EH (cell line): Measurements from ENCODE around the gene ZHX3.

Source experiments
- DNase-seq: peaks from one replicate; pipeline ENCODE4 v3.0.0-alpha.2; 2015; ENCODE audit warnings: low read depth

ZHX3 gene

DNA sequence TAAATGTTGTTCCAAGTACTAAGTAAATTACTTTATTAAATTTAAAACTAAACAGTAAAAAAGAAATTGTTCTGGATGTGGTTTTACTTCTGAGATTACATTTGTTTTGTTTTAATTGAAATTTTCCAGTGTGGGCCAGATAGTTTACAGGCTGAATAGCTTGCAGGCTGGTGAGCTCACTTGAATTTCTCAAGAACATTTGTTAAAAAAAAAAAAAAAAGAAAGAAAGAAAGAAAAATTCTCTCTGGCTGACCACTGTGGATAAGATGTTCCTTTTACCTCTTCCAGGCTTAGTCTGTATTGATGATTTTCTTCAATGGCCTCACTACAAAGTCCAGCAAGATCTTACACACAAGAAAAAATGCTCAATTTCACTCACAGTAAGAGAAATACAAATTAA lies 94.8 kb downstream of the ZHX3 start:
- DNase-seq: peak; percentile 25

DNA sequence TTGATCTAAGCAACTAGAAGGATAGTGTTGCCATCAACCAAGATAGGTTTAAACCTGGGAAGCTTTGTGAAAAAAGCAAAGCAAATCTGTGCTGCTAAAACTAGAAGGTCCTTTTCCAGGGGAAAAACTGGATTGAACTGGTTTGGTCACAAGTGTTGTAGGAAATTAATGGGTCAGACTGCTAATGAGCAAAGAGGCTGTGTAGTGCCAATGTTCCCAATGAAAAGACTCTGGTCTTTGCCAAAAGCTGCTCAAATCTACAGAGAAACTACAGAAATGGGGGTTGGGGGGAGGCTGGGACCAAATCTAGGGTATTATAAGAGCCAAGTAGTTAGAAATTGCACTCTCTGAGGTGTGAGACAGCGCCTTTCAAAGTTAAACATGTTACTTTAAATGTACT lies 95.2 kb downstream of the ZHX3 start:
- no peak for DNase-seq

DNA sequence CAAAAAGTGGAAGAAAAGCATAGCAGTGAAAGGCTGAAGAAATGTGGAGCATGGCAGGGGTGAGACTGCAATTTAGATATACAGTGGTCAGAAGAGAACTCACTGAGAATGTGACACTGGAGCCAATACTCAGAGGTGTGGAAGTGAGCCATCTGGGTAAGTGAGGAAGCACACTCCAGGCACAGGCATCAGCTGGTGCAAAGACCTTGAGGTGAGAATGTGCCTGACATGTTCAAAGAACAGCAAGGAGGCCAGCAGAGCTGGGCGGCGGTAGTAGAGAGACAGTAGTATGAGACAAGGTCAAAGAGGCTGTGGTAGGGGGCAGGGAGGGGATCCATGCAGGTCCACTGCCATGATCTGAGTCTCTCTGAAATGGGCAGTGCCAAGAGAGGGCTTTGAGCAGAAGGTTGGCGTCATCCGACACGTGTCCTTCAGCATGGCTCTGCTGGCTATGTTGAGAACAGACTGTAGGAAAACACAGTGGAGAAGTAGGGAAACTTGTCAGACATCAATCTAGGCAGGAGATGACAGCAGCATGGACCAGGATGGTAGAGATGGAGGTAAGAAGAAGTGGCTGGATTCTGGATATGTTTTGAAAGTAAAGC lies 95.8 kb downstream of the ZHX3 start:
- DNase-seq: no peak

DNA sequence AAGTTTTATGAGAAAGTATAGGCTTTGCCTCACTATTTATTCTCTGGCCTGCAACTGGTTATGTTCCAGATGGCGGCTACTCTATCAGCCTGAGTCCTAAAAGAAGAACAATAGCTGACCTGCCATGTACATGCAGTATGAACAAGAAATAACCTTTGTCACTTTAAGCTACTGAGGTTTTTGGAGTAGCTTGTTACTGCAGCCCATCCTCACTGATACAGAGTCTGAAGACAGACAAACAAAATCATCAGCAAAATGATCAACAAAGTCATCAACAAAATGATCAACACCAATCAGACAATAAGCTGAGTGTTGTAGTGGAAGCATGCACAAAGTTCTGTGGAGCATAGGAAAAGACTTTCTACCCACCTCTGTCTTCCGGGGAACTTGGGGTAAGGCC lies 97.7 kb downstream of the ZHX3 start:
- no peak for DNase-seq

DNA sequence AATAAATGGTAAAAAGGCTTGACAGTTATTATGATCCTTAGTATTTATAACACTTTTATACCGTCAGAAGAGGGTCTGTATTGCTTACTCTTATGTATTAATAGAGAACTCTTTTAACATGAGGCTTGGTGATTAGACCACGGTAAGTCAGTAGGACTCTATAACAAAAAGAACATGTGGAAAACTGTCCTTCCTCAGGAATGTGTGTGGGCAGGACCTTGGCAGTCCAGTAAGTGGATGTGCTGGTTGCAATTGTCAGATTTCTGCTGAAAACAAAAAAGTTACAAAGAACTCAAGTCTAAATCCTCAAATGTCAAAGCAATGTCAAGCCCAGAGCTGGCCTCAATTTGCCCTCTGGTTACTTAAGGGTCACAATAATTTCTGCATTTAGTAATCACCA lies 99.1 kb downstream of the ZHX3 start:
- peak; percentile 64 for DNase-seq

DNA sequence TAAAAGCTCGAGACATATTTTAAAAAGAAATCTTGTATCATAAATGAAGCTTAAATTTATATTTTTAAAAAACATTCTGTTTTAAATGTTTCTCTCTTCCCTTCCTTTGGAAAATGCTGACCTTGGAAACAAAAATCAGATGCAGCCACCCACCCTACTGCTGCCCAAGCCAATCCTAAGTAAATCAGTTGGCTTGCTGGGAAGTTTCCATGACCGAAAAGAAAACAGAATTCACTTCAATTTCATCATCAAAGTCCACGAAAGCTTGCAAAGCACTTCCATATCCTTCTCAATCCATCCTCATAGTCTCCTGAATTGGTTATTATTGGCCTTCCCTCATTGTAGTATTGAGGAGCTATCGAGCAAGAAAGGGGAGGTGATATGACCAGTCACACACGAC lies 100.1 kb downstream of the ZHX3 start:
- DNase-seq: no peak

DNA sequence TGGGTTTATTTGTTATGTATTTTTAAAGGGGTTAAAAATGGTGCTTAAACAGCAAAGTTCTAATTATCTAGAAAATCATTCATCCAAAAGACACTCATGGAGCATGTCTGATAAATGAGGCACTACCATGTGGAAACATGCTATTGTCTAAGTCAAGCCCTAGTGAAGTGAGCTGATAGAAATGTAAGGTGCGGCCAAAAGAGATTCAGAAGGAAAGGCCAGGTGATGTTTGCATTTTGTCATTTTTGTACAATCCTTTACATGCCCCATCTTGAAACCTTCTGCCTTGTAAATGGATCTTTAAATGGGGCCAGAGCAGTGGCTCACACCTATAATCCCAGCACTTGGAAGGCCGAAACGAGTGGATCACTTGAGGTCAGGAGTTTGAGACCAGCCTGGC lies 102.9 kb downstream of the ZHX3 start:
- no peak for DNase-seq

DNA sequence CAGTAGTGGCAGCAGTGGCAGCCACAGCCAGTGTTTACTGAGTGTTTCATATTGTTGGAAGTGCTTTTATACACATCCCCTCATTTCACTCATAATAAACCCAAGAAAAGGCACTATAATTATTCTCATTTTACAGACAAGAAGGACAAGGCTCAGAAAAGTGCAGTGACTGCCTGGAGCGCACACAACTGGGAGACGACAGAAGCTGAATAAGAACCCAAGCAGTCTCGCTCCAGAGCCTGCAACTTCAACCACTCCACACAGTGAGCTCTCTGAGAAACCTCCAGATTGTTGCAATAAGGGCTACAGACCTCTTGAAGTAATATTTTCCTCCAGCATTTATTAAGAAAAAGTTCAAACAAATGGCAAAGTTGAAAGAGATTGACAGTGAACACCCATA lies 103.3 kb downstream of the ZHX3 start:
- no peak for DNase-seq

DNA sequence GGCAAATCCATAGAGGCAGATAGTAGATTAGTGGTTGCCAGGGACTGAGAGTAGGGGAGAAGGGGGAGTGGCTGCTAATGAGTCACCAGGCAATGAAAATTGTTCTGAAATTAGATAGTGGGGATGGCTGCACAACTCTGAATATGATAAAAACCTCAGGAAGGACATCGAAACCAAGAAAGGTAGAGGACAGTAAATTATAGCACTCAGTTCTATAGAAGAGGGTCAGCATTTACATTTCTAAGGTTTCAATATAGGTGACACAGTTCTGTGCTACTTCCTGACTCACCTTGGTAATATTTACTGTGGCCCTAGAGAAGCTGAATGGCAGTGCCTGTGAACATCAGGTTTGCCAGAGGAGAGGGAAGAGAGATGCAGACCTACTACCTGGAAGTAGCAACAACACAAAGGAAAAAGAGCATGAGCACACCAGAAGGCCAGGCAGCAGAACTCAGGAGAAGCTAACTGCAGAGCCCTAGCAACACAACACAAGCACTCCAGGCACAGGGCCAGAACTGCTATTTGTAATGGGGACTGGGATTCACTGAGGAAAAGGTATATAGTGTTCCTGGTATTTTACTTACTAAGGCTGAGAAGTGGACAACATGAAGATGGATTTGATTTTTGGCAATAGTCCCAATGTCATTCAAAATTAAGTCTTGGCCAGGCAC lies 104.2 kb downstream of the ZHX3 start:
- peak; percentile 60 for DNase-seq

DNA sequence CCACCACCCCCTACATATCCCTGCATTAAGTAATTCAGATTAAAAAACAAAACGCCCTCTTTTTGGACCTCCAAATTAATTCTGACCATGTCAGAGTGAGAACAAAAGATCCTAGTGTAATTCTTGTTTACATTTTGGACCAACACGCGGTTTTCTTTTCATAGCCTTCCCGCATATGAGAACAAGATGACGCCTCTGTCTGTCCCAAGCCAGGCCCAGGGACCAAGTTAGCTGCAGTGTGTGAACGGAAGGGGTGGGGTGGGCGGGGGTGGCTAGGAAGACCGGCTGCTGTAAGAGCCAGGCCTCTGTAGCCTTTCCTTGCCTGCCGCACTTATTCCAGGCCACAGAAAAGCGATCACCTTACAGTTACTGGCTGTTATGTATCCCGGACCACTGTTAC lies 112.2 kb downstream of the ZHX3 start:
- no peak for DNase-seq

DNA sequence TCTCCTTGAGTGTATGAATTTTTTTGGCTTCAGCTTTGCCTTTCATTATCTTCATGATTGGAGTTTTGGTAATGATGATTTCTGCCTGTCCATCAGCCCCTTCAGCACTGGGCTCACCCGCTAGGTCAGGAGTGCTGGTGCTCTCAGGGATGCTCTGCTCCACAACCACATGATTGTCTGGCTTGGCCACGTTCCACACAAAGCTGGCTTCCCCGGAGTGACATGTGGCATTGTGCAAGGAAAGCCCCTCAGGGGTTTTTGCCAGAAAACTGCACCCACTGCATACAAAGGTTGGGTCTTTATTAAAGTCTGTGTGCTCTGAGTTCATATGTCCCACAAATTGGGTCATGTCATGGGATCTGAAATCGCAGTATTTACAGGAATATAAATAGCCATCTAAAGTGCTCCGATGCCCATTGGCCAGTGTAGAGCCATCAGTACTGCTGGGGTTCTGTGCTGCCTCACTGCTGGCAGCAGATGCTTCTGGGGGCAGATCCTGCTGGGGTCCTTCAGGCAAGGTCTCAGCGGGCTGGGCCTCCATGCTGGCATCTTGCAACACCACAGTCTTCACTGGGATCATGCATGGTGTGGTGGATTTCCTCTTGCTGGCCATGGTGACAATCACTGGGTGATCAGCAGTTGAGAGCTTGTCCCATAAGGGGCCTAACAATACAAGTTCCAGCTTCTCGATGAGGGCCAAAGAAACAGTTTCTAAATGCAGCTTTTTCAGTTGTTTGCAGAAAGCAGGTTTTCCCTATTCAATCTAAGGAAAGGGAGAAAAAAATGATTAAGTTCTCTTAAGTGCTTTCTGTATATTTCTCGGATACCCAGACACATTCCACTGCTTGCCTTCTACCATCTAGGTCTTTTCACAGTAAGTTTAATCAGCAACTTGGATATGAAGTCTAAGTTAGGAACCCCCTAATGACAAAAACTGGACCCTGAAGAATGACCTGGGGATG lies 112.9 kb downstream of the ZHX3 start:
- DNase-seq: no peak

DNA sequence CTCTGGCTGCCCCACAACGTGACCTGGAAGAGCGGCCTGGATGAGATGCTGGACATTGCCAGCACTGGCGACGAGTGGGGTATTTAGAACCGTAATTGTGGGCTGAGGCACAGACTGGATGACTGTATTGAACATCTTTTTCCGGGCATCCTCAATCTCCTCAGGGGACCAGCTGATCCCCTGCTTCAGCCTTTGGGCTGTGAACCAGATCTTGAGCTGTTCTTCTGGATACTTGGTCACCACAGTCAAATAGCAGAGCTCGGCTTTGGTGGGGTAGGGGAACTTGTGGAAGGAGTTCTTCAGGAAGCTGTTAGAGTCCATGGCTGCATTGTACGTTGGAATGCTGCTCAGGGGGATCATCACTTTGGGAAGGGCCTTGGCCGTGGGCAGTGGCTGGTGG lies 113.9 kb downstream of the ZHX3 start:
- no peak for DNase-seq

DNA sequence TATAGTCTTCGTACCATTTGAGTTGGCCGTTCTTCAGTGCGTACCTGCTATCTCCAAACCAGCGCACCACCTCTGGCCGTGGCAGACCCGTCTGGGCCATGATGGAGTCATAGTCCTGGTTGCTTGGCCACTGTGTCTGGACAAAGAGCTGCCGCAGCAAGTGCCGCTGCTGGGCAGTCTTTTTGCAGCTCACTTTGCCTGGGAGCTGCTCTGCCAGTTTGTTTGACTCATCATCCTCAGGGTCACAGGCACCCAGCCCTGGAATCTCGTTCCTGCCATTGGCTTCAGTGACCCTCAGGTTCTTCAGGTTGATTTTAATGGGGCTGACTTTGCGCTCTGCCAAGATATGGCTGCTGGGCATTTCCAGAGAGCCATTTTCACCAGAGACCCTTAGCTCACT lies 115.1 kb downstream of the ZHX3 start:
- no peak for DNase-seq

DNA sequence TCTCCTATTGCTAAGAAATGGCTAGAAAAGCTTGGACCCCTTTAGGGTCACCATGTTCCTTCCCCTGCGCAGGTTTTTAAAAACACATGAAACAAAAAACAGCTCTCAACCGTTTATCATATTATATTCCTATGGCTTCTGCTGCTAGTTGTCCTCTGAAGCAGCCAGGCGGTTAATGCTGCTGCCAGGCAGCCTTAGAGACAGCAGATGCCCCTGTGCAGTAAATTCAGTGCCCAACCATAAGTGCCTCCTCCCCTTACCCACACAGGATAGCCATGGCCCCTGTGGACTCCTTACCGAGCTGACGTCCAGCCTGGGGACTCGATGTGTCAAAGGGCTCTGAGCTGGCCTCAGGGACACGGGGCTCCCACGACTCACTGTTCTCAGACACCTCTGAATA lies 115.8 kb downstream of the ZHX3 start:
- DNase-seq: no peak

DNA sequence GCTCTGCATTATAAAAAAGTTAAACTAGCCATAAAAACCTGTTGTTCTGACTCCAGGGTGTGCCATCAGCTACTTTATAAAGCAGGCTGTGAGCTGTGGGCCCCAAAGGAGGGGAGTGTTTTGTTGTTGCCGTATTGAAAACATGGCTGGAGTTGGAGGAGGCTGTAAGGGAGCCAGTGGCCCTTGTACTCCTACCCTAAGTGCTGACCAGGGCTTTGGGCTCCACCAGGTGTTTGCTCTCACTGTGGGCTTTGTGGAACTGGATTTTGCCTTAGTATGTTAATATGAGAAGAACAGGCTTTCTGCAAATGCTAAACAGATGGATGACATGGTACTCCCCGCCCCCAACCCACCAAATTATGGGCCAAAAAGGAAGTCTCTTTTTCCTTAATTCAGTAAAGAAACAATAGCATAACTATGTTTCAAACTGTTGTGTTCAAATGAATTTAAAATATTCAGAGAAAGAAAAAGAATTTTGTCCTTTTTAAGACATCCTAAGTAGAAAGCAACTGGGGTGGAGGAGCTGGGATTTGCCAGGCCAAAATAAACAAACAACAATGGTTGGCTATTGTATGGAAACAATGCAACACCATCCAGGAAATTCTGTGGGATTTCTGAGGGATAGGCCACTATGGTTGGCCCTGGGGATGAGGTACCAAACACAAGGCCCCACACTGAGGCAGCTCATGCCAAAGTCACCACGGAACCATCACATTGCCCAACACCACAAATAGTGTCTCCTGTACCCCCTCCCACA lies 116.9 kb downstream of the ZHX3 start:
- DNase-seq: peak; percentile 38

DNA sequence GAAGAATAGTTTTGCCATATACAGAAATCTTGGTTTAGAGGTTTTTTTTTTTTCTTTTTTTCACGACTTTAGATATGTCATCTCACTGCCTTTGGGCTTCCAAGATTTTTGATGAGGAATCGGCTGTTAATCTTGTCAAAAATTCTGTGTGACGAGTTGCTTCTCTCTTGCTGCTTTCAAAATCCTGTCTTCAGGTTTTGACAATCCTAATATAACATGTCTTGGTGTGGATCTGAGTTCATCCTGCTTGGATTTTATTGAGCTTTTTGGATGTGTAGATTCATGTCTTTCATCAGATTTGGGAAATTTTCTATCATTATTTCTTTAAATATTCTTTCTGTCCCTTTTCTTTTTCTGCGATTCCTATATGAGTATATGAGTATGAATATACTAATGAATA lies 119.1 kb downstream of the ZHX3 start:
- DNase-seq: no peak

DNA sequence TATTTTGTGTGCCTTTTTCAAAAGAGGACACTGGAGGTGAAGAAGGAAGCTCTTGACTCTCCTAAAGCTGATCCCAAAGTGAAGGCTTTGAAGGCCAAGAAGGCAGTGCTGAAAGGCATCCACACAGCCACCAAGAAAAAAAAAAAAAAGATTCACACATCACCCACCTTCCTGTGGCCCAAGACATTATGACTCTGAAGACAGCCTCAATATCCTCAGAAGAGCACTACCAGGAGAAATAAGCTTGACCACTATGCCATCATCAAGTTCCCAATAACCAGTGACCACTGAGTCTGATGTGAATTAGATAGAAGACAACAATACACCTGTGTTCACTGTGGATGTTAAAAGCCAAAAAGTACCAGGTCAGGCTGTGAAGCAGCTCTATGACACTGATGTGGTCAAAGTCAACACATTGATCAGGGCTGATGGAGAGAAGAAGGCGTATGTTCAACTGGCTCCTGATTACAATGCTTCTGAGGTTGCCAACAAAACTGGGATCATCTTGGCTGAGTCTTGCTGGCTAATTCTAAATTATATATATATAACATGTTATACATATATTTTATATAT lies 120.8 kb downstream of the ZHX3 start:
- no peak for DNase-seq

DNA sequence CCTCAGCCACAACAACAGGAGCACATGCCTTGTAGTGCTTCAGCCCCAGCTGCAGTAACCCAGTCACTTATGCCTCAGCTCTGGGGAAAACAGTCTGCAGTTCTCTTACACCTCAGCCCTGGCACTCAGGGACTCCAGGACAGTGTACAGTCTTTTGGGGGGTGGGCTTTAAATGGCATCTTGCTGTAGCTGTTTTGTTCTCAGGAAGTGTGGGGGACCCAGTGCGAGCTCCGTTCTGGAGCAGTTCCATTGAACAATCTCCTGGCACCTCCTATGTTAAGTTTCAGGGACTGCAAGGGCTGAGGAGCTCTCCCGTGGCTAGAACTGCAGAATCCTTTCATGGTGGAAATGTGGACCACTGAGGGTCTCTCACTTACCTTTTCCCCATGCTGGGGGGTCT lies 125.0 kb downstream of the ZHX3 start:
- DNase-seq: no peak

DNA sequence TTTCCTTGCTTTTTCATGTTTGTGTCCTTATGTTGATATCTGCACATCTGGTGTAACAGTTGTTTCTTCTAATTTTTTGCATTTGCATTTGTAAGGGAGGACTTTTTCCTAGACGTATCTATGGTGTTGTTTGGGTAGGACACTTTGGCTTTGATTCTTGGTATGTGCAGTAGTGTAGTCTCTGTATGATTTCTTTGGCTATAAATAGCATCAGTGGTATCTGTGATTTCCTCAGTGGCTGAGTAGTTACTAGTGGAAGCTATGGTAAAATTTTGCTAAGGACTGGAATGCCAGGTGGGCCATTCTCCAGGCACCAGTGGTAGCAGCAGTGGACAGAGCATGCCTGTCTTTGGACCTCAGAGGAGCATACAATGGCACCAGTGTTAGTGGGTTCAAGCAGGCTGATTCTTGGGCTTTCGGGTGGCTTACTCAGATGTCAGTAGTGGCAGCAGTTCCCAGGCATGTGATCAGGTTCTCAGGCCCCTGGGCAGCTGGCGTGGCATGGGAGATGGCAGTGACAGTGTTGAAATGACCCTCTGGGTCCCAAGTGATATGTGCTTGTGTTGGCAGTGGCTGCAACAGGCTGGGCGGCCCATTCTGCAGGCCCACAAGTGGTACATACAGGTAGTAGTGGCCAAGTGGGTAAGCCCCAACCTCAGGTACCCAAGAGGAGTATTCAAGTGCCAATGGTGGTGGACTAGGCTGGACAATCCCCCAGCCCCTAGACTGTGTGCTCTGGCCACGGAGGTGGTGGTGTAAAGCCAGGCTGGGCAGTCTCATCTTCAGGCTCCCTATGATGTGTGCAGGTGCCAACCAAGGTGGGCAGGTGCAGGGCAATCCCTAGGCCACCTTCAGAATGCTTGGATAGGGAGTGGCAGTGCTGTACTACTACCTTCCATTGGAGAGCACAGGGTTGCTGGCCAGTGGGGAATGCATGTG lies 125.7 kb downstream of the ZHX3 start:
- no peak for DNase-seq

DNA sequence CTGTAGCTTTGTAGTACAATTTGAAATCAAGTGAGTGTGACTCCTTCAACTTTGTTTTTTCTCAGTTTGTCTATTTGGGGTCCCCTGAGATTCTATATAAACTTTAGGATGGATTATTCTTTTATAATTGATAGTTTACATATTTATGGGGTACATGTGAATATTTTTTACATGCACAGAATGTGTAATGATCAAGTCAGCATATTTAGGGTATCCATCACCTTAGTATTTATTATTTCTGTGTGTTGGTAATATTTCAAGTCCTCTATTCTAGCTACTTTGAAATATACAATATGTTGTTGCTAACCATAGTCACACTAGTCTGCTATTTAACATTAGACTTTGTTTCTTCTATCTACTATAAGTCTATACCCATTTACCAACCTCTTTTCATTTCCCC lies 129.9 kb downstream of the ZHX3 start:
- DNase-seq: no peak
